GM12801 (cell line): Measurements from ENCODE around the gene RHEX.

ENCODE experiments used
- CTCF ChIP-seq: IDR thresholded peaks from one replicate; pipeline ENCODE4 v1.5.1; 2011; ENCODE audit warnings: control low read depth; ENCODE audit not compliant: insufficient read length; ENCODE audit errors: extremely low read depth

RHEX gene

GRCh38 chr1:206142770-206143169 is 89.8 kb downstream of the RHEX start:
- TF ChIP-seq CTCF: no peak

DNA sequence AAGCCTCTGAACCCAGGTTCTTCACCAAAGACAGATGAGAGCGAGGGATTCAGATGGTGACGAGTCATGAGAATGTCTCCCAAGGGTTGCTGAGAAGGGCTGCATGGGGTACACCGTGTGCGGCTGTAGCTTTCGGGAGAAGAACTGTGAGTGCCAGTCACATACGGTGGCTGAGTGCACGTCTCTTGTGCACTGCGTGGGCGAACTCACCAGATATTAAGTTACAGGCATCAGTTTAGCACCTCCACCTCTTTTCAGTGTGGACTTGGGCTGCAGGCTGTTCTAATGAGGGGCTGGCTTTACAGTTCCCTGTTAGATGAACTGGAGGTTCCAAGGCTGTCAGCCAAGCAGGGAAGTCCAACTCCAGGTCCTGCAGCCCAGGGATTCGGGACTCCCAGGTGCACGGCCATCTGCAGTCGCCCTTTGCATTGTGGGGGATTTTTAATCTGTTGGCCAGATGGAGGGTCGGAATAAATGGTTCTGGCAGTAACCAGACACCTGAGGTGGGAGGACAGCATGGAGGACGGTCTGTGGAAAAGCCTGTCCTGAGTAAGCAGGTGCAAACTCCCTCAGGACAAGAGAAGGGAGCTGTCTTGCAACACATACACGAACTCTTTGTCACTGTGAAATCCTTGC is 90.7 kb downstream of the RHEX start:
- TF ChIP-seq CTCF: no peak

- no peak for TF ChIP-seq CTCF
These were observed 91.6 kb downstream of the RHEX start for GRCh38 chr1:206144605-206145004.

DNA sequence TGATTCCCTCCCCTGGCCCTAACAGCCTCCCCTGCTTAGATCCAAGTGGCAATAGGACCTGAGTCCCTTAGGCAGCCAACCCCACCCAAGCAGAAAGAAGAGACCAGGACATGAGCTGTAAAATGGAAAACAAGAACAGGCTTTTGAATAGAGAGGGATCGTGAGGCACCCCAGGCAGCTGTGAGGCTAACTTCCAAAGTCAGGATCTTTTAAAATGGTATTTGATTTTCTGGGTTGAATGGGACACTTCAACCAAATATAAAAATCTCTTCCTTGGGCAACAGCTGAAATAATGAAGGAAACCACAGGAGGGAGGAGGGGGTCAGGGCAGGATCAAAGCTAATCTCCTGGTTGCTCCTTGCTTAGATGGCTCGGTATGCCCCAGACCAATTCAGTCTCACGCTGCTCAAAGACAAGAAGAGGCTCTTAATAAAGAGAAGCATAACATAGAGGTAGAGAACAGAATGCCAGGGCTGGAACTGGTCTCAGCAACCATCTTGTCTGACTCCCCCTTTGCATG is 92.9 kb downstream of the RHEX start:
- no peak for TF ChIP-seq CTCF
